Calu3 (cell line): ENCODE results near the gene GRIN3A. TPM values are rescaled to one million over a fixed set of nuclear protein-coding genes. Genes with fewer than 3 reads are reported as not detected.

Source experiments
- BruUV-seq: library from RNA; stranded (reverse); fragments of 400-500 nt; replicated peaks from 2 replicates; lab custom pipeline; 2021; lab: Mats Ljungman, UMichigan
- CTCF ChIA-PET: fragments of 300-600 bp; sonication (Branson Sonifier 250); formaldehyde crosslinking; loops from one replicate; lab custom pipeline; 2022; ENCODE audit warnings: antibody characterized with exemption; lab: Charles Lee
- DNase-seq: peaks from one replicate; pipeline ENCODE4 v3.0.0; 2022
- H3K27ac Mint-ChIP-seq: one replicate; pipeline ENCODE4 v1.8.0; 2022; ENCODE audit warnings: mixed read lengths; ENCODE audit not compliant: unreplicated experiment
- H3K27me3 Mint-ChIP-seq: one replicate; pipeline ENCODE4 v1.8.0; 2022; ENCODE audit warnings: mixed read lengths; ENCODE audit not compliant: unreplicated experiment
- H3K36me3 Mint-ChIP-seq: one replicate; pipeline ENCODE4 v1.8.0; 2022; ENCODE audit warnings: mild to moderate bottlenecking, moderate library complexity, mixed read lengths; ENCODE audit not compliant: insufficient read depth, unreplicated experiment
- H3K4me1 Mint-ChIP-seq: one replicate; pipeline ENCODE4 v1.8.0; 2022; ENCODE audit warnings: mild to moderate bottlenecking, low read depth, mixed read lengths; ENCODE audit not compliant: unreplicated experiment
- H3K4me3 Mint-ChIP-seq: one replicate; pipeline ENCODE4 v1.8.0; 2022; ENCODE audit warnings: mild to moderate bottlenecking, low read depth, moderate library complexity, mixed read lengths; ENCODE audit not compliant: unreplicated experiment
- H3K9me3 Mint-ChIP-seq: one replicate; pipeline ENCODE4 v1.8.0; 2022; ENCODE audit warnings: low read depth, mixed read lengths; ENCODE audit not compliant: unreplicated experiment
- intact Hi-C: fragments of 100-400 bp; cut with micrococcal nuclease; formaldehyde crosslinking; loops from one replicate; pipeline ENCODE4 v1.10.0; 2022; ENCODE audit not compliant: unreplicated experiment
- total RNA-seq: library from RNA; stranded (reverse); gene quantifications from 2 replicates; pipeline ENCODE4 v1.2.3, GENCODE V29; 2022
- TF ChIP-seq, protein P1 (sequence below): fragments of 200-600 bp; IDR thresholded peaks from one replicate; pipeline ENCODE4 v1.8.0; 2022; ENCODE audit warnings: antibody characterized with exemption; ENCODE audit not compliant: unreplicated experiment

The GRIN3A gene
- total RNA-seq, 1 experiment from 2014 or later, result not detected

- Mint-ChIP-seq H3K27me3 (peaks cover 8% of the 10 kb centered on the region), H3K4me1 (no peaks in the 10 kb centered on the region), H3K9me3 (no peaks in the 10 kb centered on the region), H3K36me3 (no peaks in the 10 kb centered on the region), H3K4me3 (no peak overlapping the region), H3K27ac (no peak overlapping the region)
- no TSS peak for BruUV-seq
- intact Hi-C loops, result no loop called here
- CTCF ChIA-PET, result no interaction called here
- TF ChIP-seq, protein P1, sequence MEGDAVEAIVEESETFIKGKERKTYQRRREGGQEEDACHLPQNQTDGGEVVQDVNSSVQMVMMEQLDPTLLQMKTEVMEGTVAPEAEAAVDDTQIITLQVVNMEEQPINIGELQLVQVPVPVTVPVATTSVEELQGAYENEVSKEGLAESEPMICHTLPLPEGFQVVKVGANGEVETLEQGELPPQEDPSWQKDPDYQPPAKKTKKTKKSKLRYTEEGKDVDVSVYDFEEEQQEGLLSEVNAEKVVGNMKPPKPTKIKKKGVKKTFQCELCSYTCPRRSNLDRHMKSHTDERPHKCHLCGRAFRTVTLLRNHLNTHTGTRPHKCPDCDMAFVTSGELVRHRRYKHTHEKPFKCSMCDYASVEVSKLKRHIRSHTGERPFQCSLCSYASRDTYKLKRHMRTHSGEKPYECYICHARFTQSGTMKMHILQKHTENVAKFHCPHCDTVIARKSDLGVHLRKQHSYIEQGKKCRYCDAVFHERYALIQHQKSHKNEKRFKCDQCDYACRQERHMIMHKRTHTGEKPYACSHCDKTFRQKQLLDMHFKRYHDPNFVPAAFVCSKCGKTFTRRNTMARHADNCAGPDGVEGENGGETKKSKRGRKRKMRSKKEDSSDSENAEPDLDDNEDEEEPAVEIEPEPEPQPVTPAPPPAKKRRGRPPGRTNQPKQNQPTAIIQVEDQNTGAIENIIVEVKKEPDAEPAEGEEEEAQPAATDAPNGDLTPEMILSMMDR, result no peak
- DNase-seq, result no peak
Measured at GRCh38 chr9:101650142-101650541, 88.3 kb downstream of the GRIN3A start.

DNA sequence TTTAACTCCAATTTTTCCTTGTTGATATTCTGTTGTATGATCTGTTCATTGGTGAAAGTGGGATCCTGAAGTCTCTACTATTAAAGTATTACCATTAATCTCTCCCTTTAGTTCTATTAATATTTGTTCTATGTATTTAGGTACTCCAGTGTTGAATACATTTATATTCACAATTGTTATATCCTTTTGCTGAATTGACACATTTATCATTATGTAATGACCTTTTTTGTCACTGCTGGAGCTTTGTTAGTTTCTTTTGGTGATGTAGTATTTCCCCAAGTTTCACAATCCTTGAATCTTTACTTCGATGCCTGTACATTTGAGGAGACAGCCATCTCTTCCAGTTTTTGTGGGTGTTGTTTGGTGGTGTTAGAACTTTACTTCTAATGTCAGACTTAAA is 90.0 kb downstream of the GRIN3A start:
- no peaks in the 10 kb centered on the region for H3K4me1 Mint-ChIP-seq
- BruUV-seq, result no TSS peak
- CTCF ChIA-PET, result no interaction called here
- TF ChIP-seq, protein P1, result no peak
- H3K36me3 Mint-ChIP-seq, result no peaks in the 10 kb centered on the region
- no peak overlapping the region for H3K27ac Mint-ChIP-seq
- DNase-seq, result no peak
- intact Hi-C loops, result no loop called here
- H3K27me3 Mint-ChIP-seq, result peaks cover 8% of the 10 kb centered on the region
- no peaks in the 10 kb centered on the region for H3K9me3 Mint-ChIP-seq
- H3K4me3 Mint-ChIP-seq, result no peak overlapping the region

GRCh38 chr9:101639785-101640665 is 98.4 kb downstream of the GRIN3A start:
- Mint-ChIP-seq H3K27me3 (no peaks in the 10 kb centered on the region), H3K36me3 (no peaks in the 10 kb centered on the region), H3K27ac (no peak overlapping the region), H3K4me3 (no peak overlapping the region), H3K4me1 (no peaks in the 10 kb centered on the region), H3K9me3 (no peaks in the 10 kb centered on the region)
- intact Hi-C loops, result no loop called here
- DNase-seq, result no peak
- CTCF ChIA-PET, result interaction anchor here (0.7 kb wide), 1 partner anchor 594 kb away, joined by 3 read pairs; no protein-coding TSS in a partner anchor
- TF ChIP-seq, protein P1, result no peak
- no TSS peak for BruUV-seq

GRCh38 chr9:101639311-101639710 is 99.1 kb downstream of the GRIN3A start:
- no peak overlapping the region for H3K27ac Mint-ChIP-seq
- no peak for DNase-seq
- H3K4me3 Mint-ChIP-seq, result no peak overlapping the region
- no peaks in the 10 kb centered on the region for H3K27me3 Mint-ChIP-seq
- CTCF ChIA-PET, result interaction anchor here (0.7 kb wide), 1 partner anchor 595 kb away, joined by 3 read pairs; no protein-coding TSS in a partner anchor
- no TSS peak for BruUV-seq
- no peaks in the 10 kb centered on the region for H3K4me1 Mint-ChIP-seq
- TF ChIP-seq, protein P1, result no peak
- intact Hi-C loops, result no loop called here
- H3K36me3 Mint-ChIP-seq, result no peaks in the 10 kb centered on the region
- no peaks in the 10 kb centered on the region for H3K9me3 Mint-ChIP-seq
